ENCODE results near the gene ASB18. TPM values are rescaled to one million over a fixed set of nuclear protein-coding genes. Genes with fewer than 3 reads are reported as not detected.

ASB18 gene
- total RNA-seq, 1 experiment from 2014 or later, result not detected

- in situ Hi-C loops (cut with HindIII; ENCODE audit: low pct_unique_long_range_greater_than_20kb, low sequenced_read_pairs), result no loop called here
- no peak for DNase-seq (ENCODE audit: low read depth, low spot score)
Measured at GRCh38 chr2:236163471-236164200, 100.6 kb downstream of the ASB18 start.

- no peak for DNase-seq (ENCODE audit: low read depth, low spot score)
- in situ Hi-C loops (cut with HindIII; ENCODE audit: low pct_unique_long_range_greater_than_20kb, low sequenced_read_pairs), result no loop called here
Measured at GRCh38 chr2:236162882-236163470, 101.2 kb downstream of the ASB18 start.

GRCh38 chr2:236162031-236162845, 102.0 kb downstream of the ASB18 start:
- in situ Hi-C loops (cut with HindIII; ENCODE audit: low pct_unique_long_range_greater_than_20kb, low sequenced_read_pairs), result no loop called here

GRCh38 chr2:236161531-236161930, 102.7 kb downstream of the ASB18 start:
- no peak for DNase-seq (ENCODE audit: low read depth, low spot score)
- in situ Hi-C loops (cut with HindIII; ENCODE audit: low pct_unique_long_range_greater_than_20kb, low sequenced_read_pairs), result no loop called here

More at GRCh38 chr2:236162031-236162845, 102.0 kb downstream of the ASB18 start:
- DNase-seq (ENCODE audit: low read depth, low spot score), result no peak

GRCh38 chr2:236161082-236161462, 103.1 kb downstream of the ASB18 start:
- in situ Hi-C loops (cut with HindIII; ENCODE audit: low pct_unique_long_range_greater_than_20kb, low sequenced_read_pairs), result no loop called here
- no peak for DNase-seq (ENCODE audit: low read depth, low spot score)

- DNase-seq (ENCODE audit: low read depth, low spot score), result no peak
- in situ Hi-C loops (cut with HindIII; ENCODE audit: low pct_unique_long_range_greater_than_20kb, low sequenced_read_pairs), result no loop called here
Measured at GRCh38 chr2:236160366-236161081, 103.7 kb downstream of the ASB18 start.

GRCh38 chr2:236159778-236160170, 104.4 kb downstream of the ASB18 start:
- in situ Hi-C loops (cut with HindIII; ENCODE audit: low pct_unique_long_range_greater_than_20kb, low sequenced_read_pairs), result no loop called here
- DNase-seq (ENCODE audit: low read depth, low spot score), result no peak

- in situ Hi-C loops (cut with HindIII; ENCODE audit: low pct_unique_long_range_greater_than_20kb, low sequenced_read_pairs), result no loop called here
- DNase-seq (ENCODE audit: low read depth, low spot score), result no peak
Measured at GRCh38 chr2:236158969-236159777, 105.0 kb downstream of the ASB18 start.

GRCh38 chr2:236157815-236158498, 106.2 kb downstream of the ASB18 start:
- no peak for DNase-seq (ENCODE audit: low read depth, low spot score)
- in situ Hi-C loops (cut with HindIII; ENCODE audit: low pct_unique_long_range_greater_than_20kb, low sequenced_read_pairs), result no loop called here

- in situ Hi-C loops (cut with HindIII; ENCODE audit: low pct_unique_long_range_greater_than_20kb, low sequenced_read_pairs), result no loop called here
Measured at GRCh38 chr2:236157366-236157765, 106.8 kb downstream of the ASB18 start.

GRCh38 chr2:236156860-236157194, 107.4 kb downstream of the ASB18 start:
- DNase-seq (ENCODE audit: low read depth, low spot score), result no peak
- in situ Hi-C loops (cut with HindIII; ENCODE audit: low pct_unique_long_range_greater_than_20kb, low sequenced_read_pairs), result no loop called here

More at GRCh38 chr2:236157366-236157765, 106.8 kb downstream of the ASB18 start:
- no peak for DNase-seq (ENCODE audit: low read depth, low spot score)

GRCh38 chr2:236156095-236156859, 107.9 kb downstream of the ASB18 start:
- in situ Hi-C loops (cut with HindIII; ENCODE audit: low pct_unique_long_range_greater_than_20kb, low sequenced_read_pairs), result no loop called here

GRCh38 chr2:236155406-236155805, 108.8 kb downstream of the ASB18 start:
- in situ Hi-C loops (cut with HindIII; ENCODE audit: low pct_unique_long_range_greater_than_20kb, low sequenced_read_pairs), result no loop called here
- DNase-seq (ENCODE audit: low read depth, low spot score), result no peak

More at GRCh38 chr2:236156095-236156859, 107.9 kb downstream of the ASB18 start:
- no peak for DNase-seq (ENCODE audit: low read depth, low spot score)

GRCh38 chr2:236146436-236146835, 117.8 kb downstream of the ASB18 start:
- in situ Hi-C loops (cut with HindIII; ENCODE audit: low pct_unique_long_range_greater_than_20kb, low sequenced_read_pairs), result no loop called here
- no peak for DNase-seq (ENCODE audit: low read depth, low spot score)

- in situ Hi-C loops (cut with HindIII; ENCODE audit: low pct_unique_long_range_greater_than_20kb, low sequenced_read_pairs), result no loop called here
- DNase-seq (ENCODE audit: low read depth, low spot score), result no peak
Measured at GRCh38 chr2:236143811-236144210, 120.4 kb downstream of the ASB18 start.
